NCI-H128 (cell line): ENCODE measurements around the gene NEGR1.

Experiments used
- DNase-seq: peaks from one replicate; lab custom pipeline; 2025; ENCODE audit not compliant: unreplicated experiment; lab: John Stamatoyannopoulos, UW

The NEGR1 gene

GRCh38 chr1:71589005-71589404 lies 693.3 kb downstream of the NEGR1 start:
- no peak for DNase-seq

DNA sequence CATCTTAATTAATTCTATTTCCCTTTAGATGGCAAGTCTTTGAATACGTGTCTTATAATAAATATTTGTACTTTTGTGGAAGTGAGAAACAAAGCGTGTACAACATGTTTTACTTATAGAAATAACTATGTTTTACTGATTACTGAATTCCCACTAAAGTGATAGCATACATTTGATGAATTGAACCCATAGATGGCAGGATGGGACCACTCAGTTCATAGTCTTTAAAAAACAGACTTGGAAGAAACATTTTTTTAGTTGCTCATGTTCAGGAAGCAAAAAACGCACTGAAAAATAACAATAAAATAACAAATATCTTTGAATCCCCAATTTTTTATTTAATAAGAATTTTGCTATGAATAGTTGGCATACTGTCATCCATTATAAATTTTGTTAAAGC lies 694.4 kb downstream of the NEGR1 start:
- no peak for DNase-seq

DNA sequence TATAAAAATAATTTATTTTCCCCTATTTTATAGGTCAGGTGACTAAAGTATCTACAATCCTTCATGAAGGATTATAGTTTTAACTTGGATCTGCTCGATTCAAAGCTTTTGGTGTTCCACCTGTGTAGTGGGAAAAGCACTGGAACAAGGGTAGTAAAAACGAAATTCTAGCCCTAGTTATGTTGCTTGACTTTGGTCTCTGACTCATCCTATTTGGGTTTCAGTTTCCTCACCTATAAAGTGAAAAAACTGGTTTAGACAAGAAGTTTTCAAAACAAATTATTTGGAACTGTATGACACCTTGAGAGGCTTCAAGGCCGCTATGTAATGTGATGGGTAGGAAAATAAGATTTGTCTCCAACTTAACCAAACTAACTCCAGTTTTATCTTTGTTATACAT lies 696.3 kb downstream of the NEGR1 start:
- DNase-seq, result no peak

GRCh38 chr1:71583756-71584155 lies 698.6 kb downstream of the NEGR1 start:
- no peak for DNase-seq

DNA sequence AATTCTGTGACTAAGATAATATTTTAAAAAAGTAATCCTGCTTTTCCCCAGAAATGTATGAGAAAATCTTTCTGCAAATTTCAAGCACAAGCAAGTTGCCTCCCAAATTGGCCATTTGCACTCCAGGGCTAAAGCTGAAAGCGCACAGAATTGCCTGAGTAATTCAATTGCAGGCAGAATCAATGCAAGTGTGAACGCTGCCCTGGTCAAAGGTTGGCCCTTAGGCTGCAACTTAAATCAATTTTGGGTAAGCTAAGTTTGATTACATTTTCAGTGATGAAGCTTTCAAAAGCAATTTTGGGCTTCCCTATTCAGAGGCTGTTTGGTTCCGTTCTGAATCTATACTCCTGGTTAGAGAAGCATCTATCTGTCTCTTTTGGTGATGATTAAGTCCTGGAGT lies 699.7 kb downstream of the NEGR1 start:
- no peak for DNase-seq

- DNase-seq, result no peak
Observed at GRCh38 chr1:71577451-71578131, 704.7 kb downstream of the NEGR1 start.

DNA sequence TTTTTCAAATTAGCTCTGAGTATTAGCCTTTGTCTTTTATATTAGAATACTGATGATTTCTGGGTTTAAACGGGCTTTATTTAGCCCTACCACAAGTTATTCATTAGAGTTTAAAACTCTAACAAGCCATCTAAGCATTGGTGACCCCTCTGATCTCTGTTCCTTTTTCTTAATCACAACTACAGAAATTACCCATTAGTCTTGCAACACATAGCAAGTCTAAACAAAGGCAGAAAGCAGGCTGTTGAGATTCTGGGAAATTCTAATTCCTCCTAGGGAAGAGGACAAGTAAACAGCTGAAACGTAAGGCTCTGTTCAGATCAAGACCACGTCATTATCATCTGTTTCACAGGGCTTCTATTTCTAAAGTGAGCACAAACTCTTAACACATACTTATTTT lies 710.3 kb downstream of the NEGR1 start:
- no peak for DNase-seq

DNA sequence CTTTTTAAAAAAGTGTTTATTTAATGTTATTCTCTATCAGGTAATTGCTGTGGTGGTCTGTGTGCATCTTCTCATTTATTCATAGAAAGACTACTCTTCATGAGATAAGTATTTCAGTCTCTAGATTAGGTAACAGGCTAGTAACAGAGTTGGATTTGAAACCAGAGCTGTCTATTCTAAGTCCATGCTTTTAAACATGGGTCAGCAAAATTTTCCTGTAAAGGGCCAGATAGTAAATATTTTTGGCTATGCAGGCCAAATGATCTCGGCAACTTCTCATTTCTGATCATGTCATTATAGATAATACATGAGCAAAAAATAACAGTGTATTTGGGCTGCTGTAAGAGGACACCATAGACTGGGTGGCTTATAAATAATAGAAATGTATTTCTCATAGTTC lies 715.9 kb downstream of the NEGR1 start:
- no peak for DNase-seq

DNA sequence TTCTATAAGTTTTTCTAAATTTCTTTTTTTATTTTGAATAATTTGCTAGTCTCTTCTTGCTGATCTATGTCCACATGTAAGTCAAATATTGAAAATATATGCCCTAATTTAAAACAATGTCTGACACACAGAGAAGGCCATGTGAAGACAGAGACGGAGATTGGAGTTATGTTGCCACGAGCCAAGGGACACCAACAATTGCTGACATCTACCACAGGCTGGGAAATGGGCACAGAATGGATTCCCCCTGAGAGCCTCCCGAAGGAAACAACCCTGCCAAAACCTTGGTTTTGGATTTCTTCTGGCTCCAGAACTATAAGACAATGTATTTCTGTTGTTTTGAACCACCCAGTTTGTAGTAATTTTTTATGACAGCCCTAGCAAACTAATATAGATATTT lies 716.5 kb downstream of the NEGR1 start:
- no peak for DNase-seq

DNA sequence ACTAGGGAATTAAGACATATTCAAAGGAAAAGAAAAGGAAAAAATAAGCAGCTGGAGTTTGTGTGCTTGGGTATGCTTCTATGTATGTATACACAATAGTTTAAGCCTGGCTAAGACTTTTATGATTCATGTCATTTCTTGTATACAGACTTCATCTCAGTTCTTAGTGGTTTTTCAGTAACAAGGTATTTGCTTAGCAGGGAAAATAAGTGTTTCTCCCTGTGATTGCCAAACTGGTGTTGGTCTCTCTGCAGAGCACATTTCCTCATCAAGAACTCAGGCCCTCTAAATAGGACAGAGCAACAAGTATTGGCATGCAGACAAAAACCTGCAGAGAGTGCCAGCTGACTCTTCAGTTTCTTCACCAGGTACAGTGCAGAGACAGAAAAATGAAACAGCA lies 717.1 kb downstream of the NEGR1 start:
- no peak for DNase-seq

GRCh38 chr1:71562298-71562697 lies 720.0 kb downstream of the NEGR1 start:
- no peak for DNase-seq

GRCh38 chr1:71561729-71562128 lies 720.6 kb downstream of the NEGR1 start:
- no peak for DNase-seq

GRCh38 chr1:71561206-71561605 lies 721.1 kb downstream of the NEGR1 start:
- DNase-seq, result no peak

GRCh38 chr1:71559880-71560279 lies 722.5 kb downstream of the NEGR1 start:
- no peak for DNase-seq

DNA sequence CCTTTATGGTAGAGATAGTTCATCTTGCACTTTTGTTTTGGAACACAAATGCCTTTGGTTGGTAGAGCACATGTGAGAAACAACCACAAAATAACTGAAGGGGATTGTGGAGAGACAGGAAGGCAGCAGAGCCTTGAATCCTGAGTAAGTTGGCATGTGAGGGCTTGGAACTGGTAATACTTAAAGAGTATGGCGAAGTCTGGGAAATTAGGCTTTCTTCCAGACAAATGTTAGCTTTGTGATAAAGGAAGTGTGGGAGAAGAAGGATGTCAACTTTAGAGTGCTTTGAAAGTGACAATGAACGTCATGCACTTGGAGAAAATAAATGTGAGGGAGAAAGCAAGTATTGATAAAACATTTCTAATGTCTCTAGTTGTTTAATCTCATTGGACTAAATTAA lies 725.2 kb downstream of the NEGR1 start:
- DNase-seq, result no peak

DNA sequence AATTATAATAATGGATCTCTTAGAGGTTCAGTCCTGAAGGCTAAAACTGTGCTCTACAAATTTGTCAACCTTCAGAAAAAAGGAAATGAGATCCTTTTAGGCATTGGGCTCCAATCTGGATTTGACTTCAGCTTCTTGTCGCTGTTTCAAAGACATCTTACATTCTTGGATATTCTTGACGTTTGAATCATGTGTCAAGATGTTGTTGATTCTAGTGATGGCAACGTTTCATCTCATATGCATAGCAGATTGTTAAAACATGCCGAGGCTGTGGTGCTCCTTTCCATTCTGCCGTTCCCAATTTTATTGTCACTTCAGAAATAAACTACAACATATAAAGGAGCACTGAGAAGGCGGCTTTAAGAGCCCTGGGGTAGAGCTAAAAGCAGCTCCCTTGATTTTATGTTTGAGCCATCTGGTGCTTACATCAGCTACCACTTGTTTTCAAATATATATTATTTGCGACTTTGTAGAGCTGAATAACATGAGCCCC lies 733.9 kb downstream of the NEGR1 start:
- DNase-seq, result no peak

GRCh38 chr1:71542155-71542554 lies 740.2 kb downstream of the NEGR1 start:
- DNase-seq, result no peak

DNA sequence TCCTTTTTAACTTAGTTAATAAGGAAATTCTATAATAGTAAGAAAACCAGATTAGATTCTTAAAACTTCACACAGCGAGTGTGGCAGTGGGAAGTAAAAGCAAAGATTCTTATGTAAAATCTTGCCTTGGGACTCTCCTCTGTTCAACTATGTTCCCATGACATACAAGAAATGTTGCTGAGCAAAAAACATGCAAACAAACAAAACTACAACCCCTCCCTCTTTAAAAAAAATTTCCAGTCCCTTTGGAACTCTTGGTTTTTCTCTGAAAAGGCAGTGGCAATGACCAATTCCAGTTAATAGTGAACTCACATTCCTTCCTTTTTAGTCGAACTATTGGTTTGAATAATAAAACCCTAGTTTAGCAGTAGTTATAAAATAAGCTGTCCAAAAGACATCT lies 748.4 kb downstream of the NEGR1 start:
- DNase-seq, result no peak

DNA sequence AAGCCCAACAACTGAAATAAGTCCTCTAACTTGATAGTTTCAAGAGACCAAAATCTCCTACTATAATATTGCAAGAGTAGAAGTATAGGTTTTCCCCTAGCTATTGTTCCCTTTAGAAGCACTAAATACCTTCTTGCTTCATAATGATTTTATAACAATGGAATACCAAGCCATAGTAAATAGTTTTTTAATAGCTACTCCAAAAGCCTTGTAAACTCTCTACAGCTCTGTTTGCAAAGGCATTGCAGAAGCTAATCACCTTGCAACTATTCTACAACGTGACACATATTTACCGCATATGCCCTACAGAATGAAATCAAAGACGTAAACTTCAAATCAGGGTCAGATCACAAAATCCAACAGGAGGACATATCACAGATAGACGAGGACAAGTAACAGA lies 750.0 kb downstream of the NEGR1 start:
- no peak for DNase-seq

DNA sequence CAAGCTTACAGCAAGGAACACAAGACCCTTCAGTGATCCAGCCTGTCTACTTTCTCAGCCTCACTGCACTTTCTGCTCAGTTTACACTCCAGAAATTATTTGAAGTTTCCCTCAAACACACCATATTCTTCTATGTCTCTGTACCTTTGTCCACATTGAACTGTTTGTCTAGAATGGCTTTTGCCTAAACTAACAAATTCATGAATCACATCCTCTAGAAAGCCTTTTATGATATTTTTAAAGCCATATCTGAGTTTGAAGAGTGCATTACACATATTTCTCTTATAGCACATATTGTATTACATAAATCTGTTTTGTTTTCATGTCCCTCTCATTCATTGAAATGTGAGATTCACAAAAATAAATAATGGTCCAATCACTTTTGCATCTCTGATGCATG lies 755.5 kb downstream of the NEGR1 start:
- DNase-seq, result no peak

DNA sequence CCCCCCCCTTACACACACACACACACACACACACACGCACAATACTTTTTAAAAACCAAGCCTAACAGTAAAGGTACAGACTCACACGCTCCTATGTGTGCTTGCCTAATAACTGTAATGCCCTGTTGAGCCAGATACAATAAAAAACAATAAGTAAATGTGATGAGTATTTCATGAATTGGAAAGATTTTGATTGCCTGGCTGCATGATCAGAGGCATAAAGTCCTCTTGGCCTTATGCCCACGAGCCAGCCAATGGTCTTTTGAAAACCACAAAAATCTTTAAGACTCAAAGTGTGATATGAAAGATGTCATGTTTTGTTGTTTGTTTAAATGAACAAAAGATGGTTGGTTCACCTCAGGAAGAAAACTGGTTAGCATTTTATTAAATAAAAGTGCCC lies 759.6 kb downstream of the NEGR1 start:
- DNase-seq, result no peak

DNA sequence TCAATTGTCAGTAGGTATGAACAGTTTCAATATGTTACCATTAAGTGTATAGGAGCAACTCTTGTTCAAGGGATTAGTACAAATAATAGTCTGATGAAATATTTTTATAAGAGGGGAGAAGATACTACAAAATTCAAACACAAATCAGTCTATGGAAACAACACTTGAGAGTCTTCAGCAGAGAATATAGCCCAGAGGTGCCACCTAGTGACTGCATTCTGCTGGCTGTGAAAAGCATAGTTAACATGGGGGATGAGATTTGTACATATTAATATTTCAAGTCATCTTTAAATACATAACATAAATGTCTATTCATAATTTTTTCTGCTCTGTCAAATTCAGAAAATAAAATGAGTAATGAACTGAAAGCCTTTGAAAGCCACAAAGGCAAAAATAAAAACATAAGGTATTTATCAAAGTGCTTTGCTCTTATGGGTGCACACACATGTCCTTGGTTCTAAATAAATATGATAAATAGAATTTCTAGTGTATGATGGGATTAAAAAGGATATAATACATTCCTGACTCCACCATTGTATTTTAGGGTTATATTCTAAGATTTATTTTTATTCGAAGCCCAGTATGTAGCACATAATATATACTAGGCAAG lies 760.6 kb downstream of the NEGR1 start:
- no peak for DNase-seq

DNA sequence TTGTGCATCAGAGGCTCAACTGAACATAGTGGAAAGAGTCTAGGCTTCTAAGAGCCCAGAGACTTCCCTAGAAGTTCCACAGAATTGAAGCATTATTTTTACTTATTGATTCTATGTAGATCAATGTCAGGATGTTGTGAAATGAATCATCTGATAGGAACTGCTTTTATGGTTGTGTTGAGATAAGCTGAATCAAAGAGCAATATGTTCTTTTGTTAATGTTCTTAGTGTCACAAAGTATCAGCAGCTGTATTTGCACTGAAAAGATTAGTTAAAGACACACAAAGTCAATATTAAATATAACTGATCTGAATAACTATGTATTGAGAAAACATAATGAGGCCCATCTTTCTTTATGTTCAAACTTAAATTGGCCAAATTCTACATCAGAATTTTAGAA lies 770.8 kb downstream of the NEGR1 start:
- DNase-seq, result no peak
